ENCODE results near the gene CST9L. TPM values are rescaled to one million over a fixed set of nuclear protein-coding genes. Genes with fewer than 3 reads are reported as not detected.

Gene CST9L
- total RNA-seq, 2 experiments from 2014 or later = not detected

- BruUV-seq (replicated peaks) = no TSS peak
- Histone ChIP-seq H3K36me3 (ENCODE audit: insufficient read depth, low read length) (no peaks in the 10 kb centered on the region), H2AFZ (ENCODE audit: low read length) (no peak overlapping the region), H3K4me2 (ENCODE audit: low read length) (no peak overlapping the region), H3K4me3 (ENCODE audit: low read depth, low read length, poor library complexity, severe bottlenecking) (no peak overlapping the region), H3K79me2 (ENCODE audit: insufficient read depth, low read depth, low read length) (no peaks in the 10 kb centered on the region), H3K9me2 (ENCODE audit: insufficient read depth, low read length) (no peaks in the 10 kb centered on the region), H3K27ac (ENCODE audit: low read depth, low read length, poor library complexity, severe bottlenecking) (no peak overlapping the region), H3K9me3 (ENCODE audit: low read length) (no peaks in the 10 kb centered on the region), H3K4me1 (ENCODE audit: insufficient read depth, low read length, poor library complexity, severe bottlenecking) (no peaks in the 10 kb centered on the region), H4K20me1 (ENCODE audit: insufficient read depth, low read length) (no peaks in the 10 kb centered on the region)
- CTCF ChIA-PET (ENCODE audit: unreplicated experiment) = no interaction called here
- intact Hi-C loops (cut with micrococcal nuclease; ENCODE audit: unreplicated experiment) = no loop called here
- DNase-seq (ENCODE audit: low spot score) = no peak
- no peak for TF ChIP-seq EZH2phosphoT487 (IDR thresholded peaks at IDR 0.05; ENCODE audit: borderline replicate concordance, low read depth, low read length)
- no peak for TF ChIP-seq CTCF (conservative IDR thresholded peaks at IDR 0.05; ENCODE audit: low read length)
- POLR2A ChIA-PET = no interaction called here
These were observed 17.1 kb upstream of the CST9L start for GRCh38 chr20:23585449-23585807.

GRCh38 chr20:23584434-23585199 lies 16.3 kb upstream of the CST9L start:
- Histone ChIP-seq H3K27ac (ENCODE audit: low read depth, low read length, poor library complexity, severe bottlenecking) (no peak overlapping the region), H3K79me2 (ENCODE audit: insufficient read depth, low read depth, low read length) (no peaks in the 10 kb centered on the region), H2AFZ (ENCODE audit: low read length) (no peak overlapping the region), H3K9me2 (ENCODE audit: insufficient read depth, low read length) (no peaks in the 10 kb centered on the region), H3K4me2 (ENCODE audit: low read length) (no peak overlapping the region), H3K36me3 (ENCODE audit: insufficient read depth, low read length) (no peaks in the 10 kb centered on the region), H3K9me3 (ENCODE audit: low read length) (no peaks in the 10 kb centered on the region), H3K4me1 (ENCODE audit: insufficient read depth, low read length, poor library complexity, severe bottlenecking) (no peaks in the 10 kb centered on the region), H3K4me3 (ENCODE audit: low read depth, low read length, poor library complexity, severe bottlenecking) (no peak overlapping the region), H4K20me1 (ENCODE audit: insufficient read depth, low read length) (no peaks in the 10 kb centered on the region)
- no TSS peak for BruUV-seq (replicated peaks)
- DNase-seq (ENCODE audit: low spot score) = no peak
- TF ChIP-seq EZH2phosphoT487 (IDR thresholded peaks at IDR 0.05; ENCODE audit: borderline replicate concordance, low read depth, low read length) (no peak), CTCF (conservative IDR thresholded peaks at IDR 0.05; ENCODE audit: low read length) (no peak)
- intact Hi-C loops (cut with micrococcal nuclease; ENCODE audit: unreplicated experiment) = no loop called here
- CTCF ChIA-PET (ENCODE audit: unreplicated experiment) = no interaction called here
- POLR2A ChIA-PET = no interaction called here

- no peak overlapping the region for H3K4me3 ChIP-seq (ENCODE audit: low read depth, low read length, poor library complexity, severe bottlenecking)
- TF ChIP-seq CTCF (conservative IDR thresholded peaks at IDR 0.05; ENCODE audit: low read length) (no peak), EZH2phosphoT487 (IDR thresholded peaks at IDR 0.05; ENCODE audit: borderline replicate concordance, low read depth, low read length) (no peak)
- no peak overlapping the region for H2AFZ ChIP-seq (ENCODE audit: low read length)
- CTCF ChIA-PET (ENCODE audit: unreplicated experiment) = no interaction called here
- H3K27ac ChIP-seq (ENCODE audit: low read depth, low read length, poor library complexity, severe bottlenecking) = no peak overlapping the region
- no peak for DNase-seq (ENCODE audit: low spot score)
- H3K4me2 ChIP-seq (ENCODE audit: low read length) = no peak overlapping the region
- intact Hi-C loops (cut with micrococcal nuclease; ENCODE audit: unreplicated experiment) = no loop called here
- no peaks in the 10 kb centered on the region for H3K79me2 ChIP-seq (ENCODE audit: insufficient read depth, low read depth, low read length)
- no peaks in the 10 kb centered on the region for H3K4me1 ChIP-seq (ENCODE audit: insufficient read depth, low read length, poor library complexity, severe bottlenecking)
- H3K9me3 ChIP-seq (ENCODE audit: low read length) = no peaks in the 10 kb centered on the region
- no peaks in the 10 kb centered on the region for H3K36me3 ChIP-seq (ENCODE audit: insufficient read depth, low read length)
- no peaks in the 10 kb centered on the region for H3K9me2 ChIP-seq (ENCODE audit: insufficient read depth, low read length)
- BruUV-seq (replicated peaks) = no TSS peak
- POLR2A ChIA-PET = no interaction called here
- H4K20me1 ChIP-seq (ENCODE audit: insufficient read depth, low read length) = no peaks in the 10 kb centered on the region
These were observed 15.2 kb upstream of the CST9L start for GRCh38 chr20:23583526-23583925.

Data from OCI-LY7 (cell line).